C4-2B (cell line): Measurements from ENCODE around the gene DNER.
"Not testable (repeated sequence)": the region's sequence is repeated elsewhere in the genome, so short reads cannot be mapped to it uniquely, and the experiment has no call there.

ENCODE experiments used
- H3K27ac ChIP-seq: fragments of 450-650 bp; 2 replicates; pipeline ENCODE4 v1.5.1; 2017
- ZFX ChIP-seq: fragments of 450-650 bp; IDR thresholded peaks from 2 replicates; pipeline ENCODE4 v1.6.1; 2017
- TF ChIP-seq, protein P1 (sequence below): fragments of 450-650 bp; conservative IDR thresholded peaks from 2 replicates; pipeline ENCODE4 v1.5.1; 2017; ENCODE audit warnings: mild to moderate bottlenecking

The DNER gene

DNA sequence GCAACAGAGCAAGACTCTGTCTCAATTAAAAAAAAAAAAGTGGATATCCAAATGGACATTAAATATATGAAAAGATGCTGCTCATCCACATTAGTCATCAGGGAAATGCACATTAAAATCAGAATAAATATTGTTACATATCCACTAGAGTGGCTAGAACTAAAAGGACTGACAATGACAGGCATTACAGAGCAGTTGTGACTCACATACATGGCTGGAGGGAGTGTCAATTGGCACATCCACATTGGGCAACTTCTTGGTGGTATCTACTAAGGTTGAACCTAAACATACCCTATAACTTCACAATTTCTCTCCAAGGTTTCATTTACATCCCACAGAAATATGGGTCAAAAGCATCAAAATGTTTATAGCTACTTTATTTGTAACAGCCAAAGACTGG, 14.0 kb upstream of the DNER start:
- no peak overlapping the region for H3K27ac ChIP-seq
- no peak for TF ChIP-seq ZFX
- TF ChIP-seq, protein P1, sequence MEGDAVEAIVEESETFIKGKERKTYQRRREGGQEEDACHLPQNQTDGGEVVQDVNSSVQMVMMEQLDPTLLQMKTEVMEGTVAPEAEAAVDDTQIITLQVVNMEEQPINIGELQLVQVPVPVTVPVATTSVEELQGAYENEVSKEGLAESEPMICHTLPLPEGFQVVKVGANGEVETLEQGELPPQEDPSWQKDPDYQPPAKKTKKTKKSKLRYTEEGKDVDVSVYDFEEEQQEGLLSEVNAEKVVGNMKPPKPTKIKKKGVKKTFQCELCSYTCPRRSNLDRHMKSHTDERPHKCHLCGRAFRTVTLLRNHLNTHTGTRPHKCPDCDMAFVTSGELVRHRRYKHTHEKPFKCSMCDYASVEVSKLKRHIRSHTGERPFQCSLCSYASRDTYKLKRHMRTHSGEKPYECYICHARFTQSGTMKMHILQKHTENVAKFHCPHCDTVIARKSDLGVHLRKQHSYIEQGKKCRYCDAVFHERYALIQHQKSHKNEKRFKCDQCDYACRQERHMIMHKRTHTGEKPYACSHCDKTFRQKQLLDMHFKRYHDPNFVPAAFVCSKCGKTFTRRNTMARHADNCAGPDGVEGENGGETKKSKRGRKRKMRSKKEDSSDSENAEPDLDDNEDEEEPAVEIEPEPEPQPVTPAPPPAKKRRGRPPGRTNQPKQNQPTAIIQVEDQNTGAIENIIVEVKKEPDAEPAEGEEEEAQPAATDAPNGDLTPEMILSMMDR, result no peak

GRCh38 chr2:229726643-229727042, 12.3 kb upstream of the DNER start:
- H3K27ac ChIP-seq, result no peak overlapping the region

DNA sequence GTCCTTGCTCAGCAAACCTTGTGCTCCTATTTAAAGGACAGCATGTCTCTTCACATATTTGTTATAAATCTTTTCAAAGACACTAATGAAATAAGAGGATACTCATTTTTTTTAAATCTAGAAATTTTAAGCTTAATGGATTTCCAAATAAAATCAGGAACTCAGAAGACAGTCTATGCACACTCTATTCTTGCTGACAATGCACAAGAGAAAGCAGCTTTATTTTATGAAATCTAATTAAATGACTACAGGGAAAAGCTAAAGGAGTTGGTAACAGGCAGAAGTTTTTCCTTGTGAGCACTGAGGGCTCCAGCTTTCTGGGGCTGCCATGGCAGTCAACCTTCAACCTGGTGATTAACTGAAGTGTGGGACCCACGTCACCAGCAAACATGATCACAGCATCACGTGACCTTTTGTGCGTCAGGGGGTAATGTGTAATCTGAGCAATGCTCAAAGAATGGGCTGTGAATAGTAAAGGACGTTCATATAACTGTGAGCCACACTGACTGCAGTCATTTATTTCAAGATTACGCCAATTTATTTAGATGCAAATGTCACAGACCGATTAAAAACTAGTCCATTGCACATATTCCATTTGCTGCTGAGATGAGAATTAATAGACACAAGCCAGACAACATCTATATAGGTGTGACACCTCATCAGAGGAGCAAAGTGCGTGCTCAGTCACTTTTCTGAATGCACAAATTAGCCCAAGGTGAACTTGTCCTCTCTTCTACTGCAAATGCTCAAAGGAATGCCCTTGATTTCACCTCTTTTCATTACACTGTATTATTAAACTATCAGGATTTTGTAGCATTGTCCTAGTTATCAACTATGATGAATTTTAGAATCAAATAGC, 11.6 kb upstream of the DNER start:
- no peak overlapping the region for H3K27ac ChIP-seq
- no peak for TF ChIP-seq ZFX
- TF ChIP-seq, protein P1, result no peak

More at GRCh38 chr2:229726643-229727042, 12.3 kb upstream of the DNER start:
- TF ChIP-seq, protein P1, result no peak
- TF ChIP-seq ZFX, result no peak

DNA sequence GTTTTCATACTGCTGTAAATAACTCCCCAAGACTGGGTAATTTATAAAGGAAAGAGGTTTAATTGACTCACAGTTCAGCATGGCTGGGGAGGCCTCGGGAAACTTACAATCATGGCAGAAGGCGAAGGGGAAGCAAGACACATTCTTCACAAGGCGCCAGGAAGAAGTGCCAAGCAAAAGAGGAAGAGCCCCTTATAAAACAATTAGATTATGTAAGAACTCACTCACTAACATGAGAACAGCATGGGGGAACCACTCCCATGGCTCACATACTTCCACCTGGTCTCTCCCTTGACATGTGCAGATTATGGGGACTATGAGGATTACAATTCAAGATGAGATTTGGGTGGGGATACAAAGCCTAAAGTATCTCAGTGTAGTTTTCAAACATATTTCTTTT, 8.8 kb upstream of the DNER start:
- not testable (repeated sequence) for H3K27ac ChIP-seq

DNA sequence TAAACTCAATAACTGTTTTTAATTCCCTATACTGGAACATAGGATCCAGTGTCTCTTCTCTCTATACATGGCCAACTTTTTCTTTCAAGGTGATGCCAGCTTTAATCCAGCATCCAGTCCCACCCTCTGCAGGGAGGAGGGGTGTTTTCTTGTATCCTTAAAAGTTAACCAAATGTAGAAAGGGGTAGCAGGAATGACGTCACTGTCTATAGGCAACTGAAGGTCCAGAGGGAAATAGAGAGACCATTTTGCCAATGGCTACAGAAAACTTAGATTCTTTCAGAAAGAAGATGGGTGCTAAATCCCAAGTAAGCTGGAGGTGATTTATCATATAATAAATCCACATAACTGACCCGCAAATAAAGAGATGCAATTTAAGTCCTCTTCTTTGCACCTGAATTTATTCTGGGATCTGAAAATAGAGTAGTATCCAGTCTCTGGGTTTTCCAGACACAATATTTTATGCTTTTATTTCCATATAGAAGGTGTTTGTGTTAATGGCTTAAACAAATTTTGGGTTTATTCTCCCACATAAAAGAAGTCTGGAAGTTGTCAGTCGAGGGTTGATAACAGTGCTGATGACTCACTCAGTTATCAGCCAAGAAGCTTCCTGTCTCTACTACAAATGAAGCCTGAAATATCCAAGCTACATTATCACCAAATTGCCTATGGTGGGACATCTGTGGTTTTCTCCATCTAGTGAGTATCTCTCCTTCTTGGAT, 5.7 kb upstream of the DNER start:
- H3K27ac ChIP-seq, result no peak overlapping the region
- TF ChIP-seq, protein P1, result no peak
- TF ChIP-seq ZFX, result no peak

DNA sequence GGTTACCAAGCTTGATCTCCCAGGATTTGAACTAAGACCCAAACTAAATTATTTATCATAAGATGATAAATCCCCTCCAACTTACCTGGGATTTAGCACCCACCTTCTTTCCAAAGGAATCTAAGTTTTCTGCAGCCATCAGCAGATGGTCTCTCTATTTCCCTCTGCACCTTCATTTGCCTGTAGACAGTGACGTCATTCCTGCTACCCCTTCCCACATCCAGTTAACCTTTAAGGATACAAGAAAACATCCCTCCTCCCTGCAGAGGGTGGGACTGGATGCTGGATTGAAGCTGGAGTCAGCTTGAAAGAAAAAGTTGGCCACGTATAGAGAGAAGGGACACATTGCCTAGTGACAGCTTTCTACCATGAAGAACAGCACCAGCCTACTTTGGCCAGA, 3.7 kb upstream of the DNER start:
- TF ChIP-seq, protein P1, result no peak
- no peak for TF ChIP-seq ZFX
- no peak overlapping the region for H3K27ac ChIP-seq

DNA sequence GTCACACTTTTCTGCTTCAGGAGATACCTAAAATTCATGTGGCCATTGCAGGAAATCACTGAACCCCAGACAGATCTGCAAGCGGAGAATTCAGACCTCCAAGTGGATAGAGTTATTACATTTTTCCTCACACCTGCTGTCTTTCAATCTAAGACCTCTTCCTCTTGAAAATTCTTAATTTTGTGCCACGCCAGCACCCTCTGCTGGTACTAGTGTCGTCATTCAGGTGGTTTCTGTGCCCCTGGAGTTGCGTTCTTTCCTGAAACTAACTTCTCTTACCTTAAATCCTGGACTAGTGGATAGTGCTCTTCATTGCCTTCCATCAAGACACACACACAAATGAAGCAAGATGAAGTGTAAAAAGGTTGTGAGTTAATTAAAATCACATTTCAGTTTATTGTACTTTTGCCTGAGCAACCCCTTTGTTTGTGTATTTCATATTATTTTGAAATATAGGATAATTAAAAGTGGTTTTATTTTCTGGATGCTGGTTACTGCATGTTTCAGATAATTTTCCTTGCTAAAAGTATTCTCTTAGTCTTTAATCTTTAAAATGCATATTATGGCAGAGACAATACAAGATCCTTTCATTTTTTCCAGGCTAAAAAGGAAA, 1.6 kb upstream of the DNER start:
- no peak overlapping the region for H3K27ac ChIP-seq
- no peak for TF ChIP-seq ZFX
- TF ChIP-seq, protein P1, result peak; percentile 71
